Prostate gland (tissue), 2 donors: ENCODE measurements around the gene NDUFB11.

ENCODE experiments used
- POLR2A ChIP-seq: fragments of 450-650 bp; IDR thresholded peaks from one replicate; pipeline ENCODE4 v1.6.1; 2016; ENCODE audit warnings: antibody characterized with exemption, mild to moderate bottlenecking
- TF ChIP-seq, protein P1 (sequence below), 4 experiments: fragments of 200-600 bp in 2 of 4; fragments of 450-650 bp in 2 of 4; sonication (generic) in 2 of 4; IDR thresholded peaks; 1 replicate in 3 of 4; 2 replicates in 1 of 4; pipeline ENCODE4 v1.5.1; 2016 to 2019; ENCODE audit warnings: antibody characterized with exemption in 4 of 4, mild to moderate bottlenecking in 2 of 4, moderate library complexity in 2 of 4

DNA sequence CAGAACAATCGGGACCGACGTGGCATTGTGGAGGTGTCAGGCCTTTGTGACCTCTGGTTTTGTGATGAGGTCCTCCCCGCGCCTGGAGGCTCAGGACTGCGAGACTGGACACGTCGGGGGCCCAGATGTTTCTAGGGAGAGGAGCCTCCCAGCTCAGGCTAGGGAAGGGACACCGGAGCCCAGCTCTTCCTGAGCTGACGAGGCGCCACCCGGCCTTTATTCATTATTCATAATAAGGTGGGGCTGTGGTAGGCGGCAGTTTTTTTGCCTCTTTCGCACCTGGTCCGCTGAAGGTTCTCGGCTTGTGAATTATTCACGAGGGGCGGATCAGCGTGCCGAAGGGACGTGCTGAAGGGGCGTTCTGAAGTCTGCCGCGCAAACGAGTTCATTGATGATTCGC lies 46.8 kb upstream of the NDUFB11 start:
- TF ChIP-seq, protein P1, sequence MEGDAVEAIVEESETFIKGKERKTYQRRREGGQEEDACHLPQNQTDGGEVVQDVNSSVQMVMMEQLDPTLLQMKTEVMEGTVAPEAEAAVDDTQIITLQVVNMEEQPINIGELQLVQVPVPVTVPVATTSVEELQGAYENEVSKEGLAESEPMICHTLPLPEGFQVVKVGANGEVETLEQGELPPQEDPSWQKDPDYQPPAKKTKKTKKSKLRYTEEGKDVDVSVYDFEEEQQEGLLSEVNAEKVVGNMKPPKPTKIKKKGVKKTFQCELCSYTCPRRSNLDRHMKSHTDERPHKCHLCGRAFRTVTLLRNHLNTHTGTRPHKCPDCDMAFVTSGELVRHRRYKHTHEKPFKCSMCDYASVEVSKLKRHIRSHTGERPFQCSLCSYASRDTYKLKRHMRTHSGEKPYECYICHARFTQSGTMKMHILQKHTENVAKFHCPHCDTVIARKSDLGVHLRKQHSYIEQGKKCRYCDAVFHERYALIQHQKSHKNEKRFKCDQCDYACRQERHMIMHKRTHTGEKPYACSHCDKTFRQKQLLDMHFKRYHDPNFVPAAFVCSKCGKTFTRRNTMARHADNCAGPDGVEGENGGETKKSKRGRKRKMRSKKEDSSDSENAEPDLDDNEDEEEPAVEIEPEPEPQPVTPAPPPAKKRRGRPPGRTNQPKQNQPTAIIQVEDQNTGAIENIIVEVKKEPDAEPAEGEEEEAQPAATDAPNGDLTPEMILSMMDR (IDR thresholded peaks at IDR 0.05), result no peak
- TF ChIP-seq POLR2A, result no peak
